Adrenal gland (tissue), 5 donors: ENCODE data around the gene PDLIM3.

ENCODE experiments used
- POLR2A ChIP-seq, 2 donors: fragments of 450-650 bp; IDR thresholded peaks; one replicate each; pipeline ENCODE4 v1.6.1; 2017; ENCODE audit warnings: antibody characterized with exemption in 2 of 2, mild to moderate bottlenecking in 2 of 2, moderate library complexity in 1 of 2
- TF ChIP-seq, protein P1 (sequence below), 6 experiments: fragments of 450-650 bp in 4 of 6; fragments of 200-600 bp in 2 of 6; sonication (generic) in 1 of 6; IDR thresholded peaks; 1 replicate in 5 of 6; 2 replicates in 1 of 6; pipeline versions ENCODE4 v1.5.1 to v1.8.0; 2016 to 2021; ENCODE audit warnings: antibody characterized with exemption in 6 of 6, mild to moderate bottlenecking in 2 of 6, moderate library complexity in 1 of 6
- donor health status: DM: no; HTN: no; CAD: no.

DNA sequence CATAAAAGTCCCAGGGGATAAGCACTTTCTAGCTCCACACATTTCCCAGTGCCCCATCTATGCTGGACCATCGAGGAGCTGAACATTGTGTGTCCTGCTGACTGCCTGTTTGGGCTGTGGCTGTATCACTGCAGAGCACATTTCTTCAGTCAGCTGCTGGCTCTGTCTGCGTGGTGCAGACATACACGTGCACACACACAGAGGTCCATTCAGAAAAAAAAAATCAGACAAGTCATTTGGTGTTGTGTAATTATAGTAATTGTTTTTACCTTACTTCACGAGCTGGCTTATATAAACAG is 1.1 kb upstream of the PDLIM3 start:
- TF ChIP-seq, protein P1, sequence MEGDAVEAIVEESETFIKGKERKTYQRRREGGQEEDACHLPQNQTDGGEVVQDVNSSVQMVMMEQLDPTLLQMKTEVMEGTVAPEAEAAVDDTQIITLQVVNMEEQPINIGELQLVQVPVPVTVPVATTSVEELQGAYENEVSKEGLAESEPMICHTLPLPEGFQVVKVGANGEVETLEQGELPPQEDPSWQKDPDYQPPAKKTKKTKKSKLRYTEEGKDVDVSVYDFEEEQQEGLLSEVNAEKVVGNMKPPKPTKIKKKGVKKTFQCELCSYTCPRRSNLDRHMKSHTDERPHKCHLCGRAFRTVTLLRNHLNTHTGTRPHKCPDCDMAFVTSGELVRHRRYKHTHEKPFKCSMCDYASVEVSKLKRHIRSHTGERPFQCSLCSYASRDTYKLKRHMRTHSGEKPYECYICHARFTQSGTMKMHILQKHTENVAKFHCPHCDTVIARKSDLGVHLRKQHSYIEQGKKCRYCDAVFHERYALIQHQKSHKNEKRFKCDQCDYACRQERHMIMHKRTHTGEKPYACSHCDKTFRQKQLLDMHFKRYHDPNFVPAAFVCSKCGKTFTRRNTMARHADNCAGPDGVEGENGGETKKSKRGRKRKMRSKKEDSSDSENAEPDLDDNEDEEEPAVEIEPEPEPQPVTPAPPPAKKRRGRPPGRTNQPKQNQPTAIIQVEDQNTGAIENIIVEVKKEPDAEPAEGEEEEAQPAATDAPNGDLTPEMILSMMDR (IDR thresholded peaks at IDR 0.05): no peak
- TF ChIP-seq POLR2A (IDR thresholded peaks at IDR 0.05): no peak
